Fibroblast of pulmonary artery (primary cell): ENCODE results near the gene TMEM129.

Experiments used
- DNase-seq: peaks from one replicate; pipeline ENCODE4 v3.0.0-alpha.2; 2010; ENCODE audit warnings: low read depth
- H3K4me3 ChIP-seq: replicated peaks from 2 replicates; pipeline ENCODE4 v1.5.1; 2011; ENCODE audit warnings: low read depth, mild to moderate bottlenecking, control low read depth, low read length, moderate library complexity
- CTCF ChIP-seq: IDR thresholded peaks from 2 replicates; pipeline ENCODE4 v1.5.1; 2011; ENCODE audit warnings: mild to moderate bottlenecking, control low read depth, low read length, inconsistent platforms; ENCODE audit errors: missing control alignments

The TMEM129 gene

GRCh38 chr4:1683736-1684505 lies 37.2 kb downstream of the TMEM129 start, which contains the start of gene FAM53A:
TSS of gene FAM53A (minus strand) at chr4:1684313. CDS start at chr4:1668741, 15,572 bp downstream.
- TF ChIP-seq CTCF, result no peak
- DNase-seq, result peak; percentile 88
- peak within 1 kb of the TSS; percentile 60 for H3K4me3 ChIP-seq

- peak; percentile 83 for DNase-seq
- no peak for TF ChIP-seq CTCF
- H3K4me3 ChIP-seq, result peak overlapping the region; percentile 60
These were observed 37.8 kb downstream of the TMEM129 start for GRCh38 chr4:1683261-1683735.

- TF ChIP-seq CTCF, result no peak
- DNase-seq, result no peak
- H3K4me3 ChIP-seq, result peak overlapping the region; percentile 60
These were observed 38.3 kb downstream of the TMEM129 start for GRCh38 chr4:1682860-1683259.

GRCh38 chr4:1678244-1678643 lies 42.9 kb downstream of the TMEM129 start:
- no peak for DNase-seq
- no peak for TF ChIP-seq CTCF
- no peak overlapping the region for H3K4me3 ChIP-seq

DNA sequence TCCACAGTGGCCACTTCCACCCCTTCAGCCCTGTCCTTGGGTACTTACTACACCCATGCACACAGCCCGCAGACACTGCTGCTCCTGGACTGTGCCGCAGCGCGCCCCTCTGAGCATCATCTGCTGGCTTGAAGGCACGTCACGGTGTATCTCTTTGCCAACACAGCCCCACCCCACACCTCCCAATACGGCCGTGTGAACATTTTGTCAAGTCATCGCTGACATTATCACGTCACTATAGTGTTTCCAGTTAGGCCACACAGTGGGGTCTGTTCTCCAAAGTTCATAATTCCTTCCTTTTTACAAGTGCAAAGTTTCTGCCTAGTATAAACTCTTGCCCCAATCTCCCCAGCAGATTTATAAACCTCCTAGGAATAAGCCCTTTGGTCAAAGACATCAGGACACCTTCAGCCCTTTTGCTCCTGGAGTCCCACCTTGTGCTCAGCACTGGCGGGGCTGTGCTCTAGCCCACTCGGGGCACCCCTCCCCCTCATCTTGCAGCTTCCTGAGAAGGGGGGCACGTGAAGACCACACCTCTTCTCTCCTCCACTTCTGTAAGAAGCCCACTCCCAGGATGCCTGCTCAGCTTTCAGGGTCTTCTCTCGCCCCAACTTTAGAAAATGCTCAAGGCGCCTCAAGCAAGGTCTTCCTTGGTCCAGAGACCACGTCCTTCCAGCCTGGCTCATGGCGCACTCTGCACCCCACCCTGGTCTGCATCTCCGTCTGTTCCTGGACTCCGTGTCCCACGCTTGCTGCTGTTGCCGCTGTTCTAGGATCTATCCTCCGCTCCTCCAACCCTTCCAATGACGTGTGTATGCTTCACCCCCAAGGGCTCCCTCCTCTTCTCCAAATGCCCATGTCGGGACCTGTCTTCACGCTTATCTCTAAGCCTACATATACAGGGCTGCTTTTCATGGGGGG lies 44.3 kb downstream of the TMEM129 start:
- TF ChIP-seq CTCF, result no peak
- no peak overlapping the region for H3K4me3 ChIP-seq
- no peak for DNase-seq

DNA sequence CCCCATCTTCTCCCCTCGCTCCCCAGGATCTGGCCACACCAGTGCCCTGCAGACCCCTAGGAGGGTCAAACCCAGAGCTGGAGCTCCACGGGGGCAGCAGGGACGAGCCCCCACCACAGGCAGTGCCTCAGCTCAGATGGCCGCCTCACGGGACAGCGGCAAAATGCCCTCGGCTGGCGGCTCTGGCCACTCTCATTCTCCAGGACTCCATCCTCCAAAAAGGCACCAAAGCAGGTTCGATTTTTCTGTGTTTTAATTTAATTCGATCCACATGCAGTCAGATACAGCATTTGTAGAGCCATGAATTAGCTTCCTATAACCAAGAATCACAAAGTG lies 45.4 kb downstream of the TMEM129 start:
- TF ChIP-seq CTCF, result no peak
- no peak overlapping the region for H3K4me3 ChIP-seq
- no peak for DNase-seq
